GM12873 (cell line): ENCODE results near the gene ZCCHC24.

ENCODE experiments used
- CTCF ChIP-seq: IDR thresholded peaks from 2 replicates; pipeline ENCODE4 v1.5.1; 2012; ENCODE audit warnings: low read depth, mild to moderate bottlenecking, moderate library complexity, low read length, control low read depth; ENCODE audit not compliant: insufficient read depth; ENCODE audit errors: missing control alignments

The ZCCHC24 gene

GRCh38 chr10:79472449-79472848 lies 27.0 kb upstream of the ZCCHC24 start:
- TF ChIP-seq CTCF, result no peak

DNA sequence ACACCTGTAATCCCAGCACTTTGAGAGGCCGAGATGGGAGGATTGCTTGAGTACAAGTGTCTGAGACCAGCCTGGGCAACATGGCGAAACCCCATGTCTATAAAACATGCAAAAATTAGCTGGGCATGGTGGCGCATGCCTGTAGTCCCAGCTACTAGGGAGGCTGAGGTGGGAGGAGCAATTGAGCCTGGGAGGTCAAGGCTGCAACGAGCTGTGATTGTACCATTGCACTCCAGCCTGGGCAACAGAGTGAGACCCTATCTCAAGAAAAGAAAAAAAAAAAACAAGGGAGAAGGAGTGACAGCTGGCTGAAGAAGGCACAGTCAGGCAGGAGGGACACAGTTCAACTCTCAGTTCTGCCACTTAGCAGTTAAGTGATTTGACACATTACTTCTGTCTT lies 26.4 kb upstream of the ZCCHC24 start:
- no peak for TF ChIP-seq CTCF

DNA sequence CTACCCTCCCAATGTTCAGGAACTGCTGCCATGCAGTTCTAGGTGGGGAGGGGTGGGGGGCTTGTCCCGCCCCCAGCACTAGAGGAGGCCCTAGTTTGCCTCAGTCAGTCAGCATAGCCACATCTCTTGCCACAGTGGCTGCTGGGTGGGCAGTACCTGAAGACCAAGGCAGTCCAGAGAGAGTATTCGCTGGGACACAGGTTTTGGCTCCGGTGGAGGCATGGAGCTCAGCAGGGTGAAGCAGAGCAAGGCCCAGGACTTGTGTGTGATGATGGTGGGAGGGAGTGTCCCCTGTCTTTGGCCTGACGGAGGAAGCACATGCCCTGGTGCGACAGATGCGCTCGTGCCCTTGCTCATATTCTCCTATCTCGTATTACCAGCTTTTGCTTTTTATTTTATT lies 24.7 kb upstream of the ZCCHC24 start:
- TF ChIP-seq CTCF, result no peak

DNA sequence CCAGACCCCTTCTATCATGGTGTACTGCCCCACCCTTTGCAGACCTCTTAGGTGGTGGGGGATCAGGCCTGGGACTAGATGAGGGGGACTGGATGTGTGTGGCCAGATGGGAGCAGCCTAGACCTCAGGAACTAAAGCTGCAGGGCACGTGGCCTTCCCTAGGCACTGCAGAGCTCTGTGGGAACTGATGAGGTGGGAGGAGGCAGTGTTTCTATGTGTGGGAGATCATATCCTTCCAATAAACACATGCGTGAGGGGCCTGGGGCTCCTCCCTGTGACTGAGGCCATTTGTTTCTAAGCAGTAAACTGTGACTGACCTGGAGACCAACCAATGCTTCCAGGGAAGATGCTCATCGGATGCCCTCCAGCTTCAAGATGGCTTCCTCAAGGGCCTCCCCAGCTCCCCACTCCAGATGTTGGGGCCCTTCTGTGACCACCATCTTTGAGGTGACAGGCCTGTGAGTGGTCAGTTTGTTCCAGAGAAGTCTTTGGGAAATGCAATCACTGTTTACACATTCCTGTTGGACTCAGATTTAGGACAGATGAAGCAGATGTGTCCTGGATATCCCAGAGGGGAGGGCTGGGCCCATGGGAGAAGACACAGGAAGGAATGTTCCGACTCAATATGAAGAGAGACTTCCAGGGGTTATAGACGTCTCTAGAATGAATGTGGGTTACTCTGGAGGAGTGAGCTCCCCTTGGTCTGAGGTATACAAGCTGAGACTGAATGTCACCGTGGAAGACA lies 23.6 kb upstream of the ZCCHC24 start:
- TF ChIP-seq CTCF, result no peak

GRCh38 chr10:79468015-79468560 lies 22.7 kb upstream of the ZCCHC24 start:
- TF ChIP-seq CTCF, result no peak

DNA sequence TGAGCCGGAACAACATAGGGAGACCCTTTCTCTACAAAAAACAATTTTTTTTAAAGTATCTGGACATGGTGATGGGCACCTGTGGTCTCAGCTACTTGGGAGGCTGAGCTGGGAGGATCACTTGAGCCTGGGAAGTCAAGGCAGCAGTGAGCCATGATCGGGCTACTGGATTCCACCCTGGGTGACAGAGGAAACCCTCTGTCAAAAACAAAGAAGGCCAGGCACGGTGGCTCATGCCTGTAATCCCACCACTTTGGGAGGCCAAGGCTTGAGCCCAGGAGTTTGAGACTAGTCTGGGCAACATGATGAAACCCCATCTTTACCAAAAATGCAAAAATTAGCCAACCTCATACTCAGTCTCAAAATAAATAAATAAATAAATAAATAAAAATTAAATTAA lies 19.9 kb upstream of the ZCCHC24 start:
- no peak for TF ChIP-seq CTCF

GRCh38 chr10:79463578-79464496 lies 18.4 kb upstream of the ZCCHC24 start:
- no peak for TF ChIP-seq CTCF
